GM19239 (cell line): ENCODE data around the gene WDR43.
A peak's percentile ranks its signal among the peaks of the same experiment; 100 is the strongest.

Experiments
- DNase-seq: peaks from one replicate; pipeline ENCODE4 v3.0.0; 2011; ENCODE audit warnings: low spot score; ENCODE audit not compliant: insufficient read length
- FAIRE-seq: peaks from 2 replicates; lab custom pipeline; 2011; peaks lifted over from hg19 to GRCh38; lab: Jason Lieb, UNC

The WDR43 gene

GRCh38 chr2:28906821-28907220 is 12.4 kb downstream of the WDR43 start:
- DNase-seq: no peak
- FAIRE-seq: no peak

DNA sequence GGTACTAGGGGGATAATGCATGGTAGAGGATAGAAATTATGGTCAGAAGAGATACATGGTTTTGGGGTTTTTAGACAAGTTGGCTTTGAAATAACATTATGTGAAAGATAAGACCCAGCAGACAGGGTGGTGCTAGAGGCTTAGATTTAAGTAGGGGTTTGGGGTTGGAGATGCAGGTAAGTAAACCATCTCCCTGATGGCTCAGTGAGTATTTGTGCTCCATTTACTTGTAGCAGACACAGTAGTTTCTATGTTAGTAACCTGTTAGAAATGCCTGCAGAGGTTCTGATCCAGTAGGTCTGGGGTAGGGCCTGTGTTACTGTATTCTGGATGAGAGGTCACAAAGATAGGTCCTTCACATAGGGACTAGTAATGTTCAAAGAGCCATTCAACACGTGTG is 13.7 kb downstream of the WDR43 start:
- no peak for FAIRE-seq
- no peak for DNase-seq

GRCh38 chr2:28909655-28910353 is 15.3 kb downstream of the WDR43 start:
- FAIRE-seq (no peak), DNase-seq (no peak)

DNA sequence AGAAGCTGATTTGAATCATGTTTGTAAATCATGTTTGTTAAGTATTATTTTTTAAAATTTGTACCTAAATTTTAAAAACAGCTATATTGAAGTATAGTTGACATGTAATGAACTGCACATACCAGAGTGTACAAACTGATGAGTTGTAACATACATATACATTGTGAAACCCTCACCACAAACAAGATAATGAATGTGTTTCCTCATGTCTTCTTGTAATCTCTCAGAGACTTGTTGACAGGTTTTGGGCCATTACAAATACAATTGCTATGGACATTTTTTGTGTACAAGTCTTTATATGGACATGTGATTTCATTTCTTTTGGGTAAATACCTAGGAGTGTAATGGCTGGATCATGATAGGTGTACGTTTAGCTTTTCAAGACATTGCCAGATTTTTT is 21.5 kb downstream of the WDR43 start:
- no peak for DNase-seq
- no peak for FAIRE-seq

GRCh38 chr2:28926847-28927246 is 32.4 kb downstream of the WDR43 start:
- FAIRE-seq (peak; percentile 63), DNase-seq (no peak)

DNA sequence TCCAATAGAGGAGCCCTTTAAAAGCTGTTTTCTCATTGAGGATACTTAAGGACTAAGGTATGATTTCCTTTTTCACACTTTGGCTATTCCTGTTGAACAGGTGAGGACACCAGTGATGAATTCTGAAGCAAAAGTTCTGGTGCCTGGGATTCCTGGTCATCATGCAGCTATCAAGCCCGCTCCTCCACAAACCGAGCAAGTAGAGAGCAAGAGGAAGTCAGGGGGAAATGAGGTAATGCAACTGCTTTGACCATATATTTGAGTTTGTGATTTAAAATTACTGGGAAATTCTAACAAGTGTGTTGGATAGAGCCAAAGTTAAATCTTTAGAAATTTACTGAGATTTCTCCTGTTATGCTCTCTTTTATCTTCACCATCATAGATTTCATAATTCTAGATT is 33.0 kb downstream of the WDR43 start:
- FAIRE-seq (no peak), DNase-seq (no peak)

DNA sequence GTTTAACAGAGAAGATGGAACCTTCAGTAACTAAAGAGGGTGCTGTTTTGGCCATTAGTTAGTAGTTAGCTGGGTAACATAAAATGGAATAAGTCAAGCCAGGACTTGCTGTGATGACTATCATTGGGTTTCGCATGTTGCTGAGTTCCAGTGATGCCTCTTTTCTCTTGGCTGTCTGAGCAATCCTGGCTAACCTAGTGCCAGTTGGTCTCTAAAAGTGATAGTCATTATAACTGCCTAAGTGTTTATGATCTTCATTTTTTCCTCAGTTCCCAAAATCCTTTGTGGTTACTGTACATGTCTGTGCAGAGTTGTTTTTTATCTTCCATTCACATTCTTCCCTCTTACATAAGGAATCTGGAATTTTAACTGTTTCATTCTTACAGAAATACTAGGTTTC is 33.4 kb downstream of the WDR43 start:
- no peak for DNase-seq
- FAIRE-seq: no peak

DNA sequence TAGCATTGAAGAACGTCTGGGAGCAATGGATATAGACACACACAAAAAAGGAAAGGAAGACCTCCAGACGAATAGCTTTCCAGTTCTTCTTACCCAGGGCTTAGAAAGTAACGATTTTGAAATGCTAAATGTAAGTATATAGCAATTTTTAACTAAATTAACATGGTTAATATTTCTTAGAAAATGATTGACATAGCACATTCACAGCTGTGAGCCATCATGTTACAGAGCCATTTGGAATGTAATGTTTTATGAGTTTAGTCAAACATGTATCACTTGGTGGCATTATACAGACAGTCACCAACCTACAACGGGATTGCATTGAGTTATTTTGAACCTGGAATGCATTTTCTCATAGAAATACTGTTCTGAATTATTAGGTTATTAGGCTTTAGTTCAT is 35.1 kb downstream of the WDR43 start:
- FAIRE-seq: no peak
- DNase-seq: no peak

DNA sequence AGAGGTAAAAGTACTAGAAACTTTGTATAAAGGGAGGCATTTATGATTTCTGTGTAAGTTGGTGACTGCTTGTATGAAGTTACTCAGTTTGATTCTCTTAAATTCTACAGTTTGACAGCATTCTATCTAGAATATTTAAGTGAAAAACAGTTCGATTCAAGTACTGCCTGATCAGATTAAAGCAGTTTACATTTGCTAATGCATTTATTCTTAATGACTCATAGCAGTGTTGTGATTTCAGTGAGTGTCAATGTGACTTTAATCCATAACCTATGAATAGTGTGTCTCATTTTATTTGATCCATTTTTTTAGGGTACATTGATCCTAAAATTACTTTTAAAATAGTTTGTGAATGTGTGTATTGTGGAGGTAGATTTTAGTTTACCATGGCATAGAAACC is 35.7 kb downstream of the WDR43 start:
- no peak for FAIRE-seq
- DNase-seq: no peak

DNA sequence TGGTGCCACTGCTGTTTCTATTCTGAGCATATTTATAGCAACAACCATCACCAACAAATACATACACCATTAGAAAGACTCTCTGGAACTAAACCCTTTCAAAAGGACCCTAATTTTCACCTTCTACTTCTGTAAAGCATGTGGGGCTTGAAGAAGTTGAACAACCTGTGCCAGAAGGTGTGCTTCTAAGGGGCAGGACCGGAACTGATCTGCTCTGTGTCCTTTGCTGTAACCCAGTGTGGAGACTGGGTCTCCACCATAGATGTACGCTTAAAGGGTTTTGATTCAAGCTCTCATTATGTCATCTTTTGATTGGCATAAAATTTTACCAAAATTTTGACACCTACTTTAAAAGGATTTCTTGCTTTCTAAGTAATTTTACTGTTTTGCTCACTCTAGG is 40.3 kb downstream of the WDR43 start:
- FAIRE-seq: no peak
- no peak for DNase-seq

DNA sequence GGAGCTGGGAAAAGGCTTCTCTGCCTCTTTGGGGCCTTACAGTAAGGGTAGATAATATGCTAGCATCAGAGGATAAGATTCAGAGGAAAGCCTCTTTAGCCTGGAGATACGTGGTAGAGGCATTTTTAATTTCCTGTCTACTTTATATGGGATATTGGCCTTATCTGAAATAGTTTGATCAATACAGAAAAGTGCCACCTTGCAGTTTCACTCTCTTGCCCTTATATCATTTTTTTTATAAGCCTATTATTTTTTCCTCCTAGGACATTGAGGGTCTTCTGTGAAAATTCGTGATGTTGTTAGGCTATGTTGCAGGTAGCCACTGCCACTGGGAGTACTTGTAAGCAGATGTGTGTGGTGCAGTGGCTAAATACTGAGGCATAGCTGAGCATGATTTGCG is 46.5 kb downstream of the WDR43 start:
- DNase-seq (no peak), FAIRE-seq (no peak)

DNA sequence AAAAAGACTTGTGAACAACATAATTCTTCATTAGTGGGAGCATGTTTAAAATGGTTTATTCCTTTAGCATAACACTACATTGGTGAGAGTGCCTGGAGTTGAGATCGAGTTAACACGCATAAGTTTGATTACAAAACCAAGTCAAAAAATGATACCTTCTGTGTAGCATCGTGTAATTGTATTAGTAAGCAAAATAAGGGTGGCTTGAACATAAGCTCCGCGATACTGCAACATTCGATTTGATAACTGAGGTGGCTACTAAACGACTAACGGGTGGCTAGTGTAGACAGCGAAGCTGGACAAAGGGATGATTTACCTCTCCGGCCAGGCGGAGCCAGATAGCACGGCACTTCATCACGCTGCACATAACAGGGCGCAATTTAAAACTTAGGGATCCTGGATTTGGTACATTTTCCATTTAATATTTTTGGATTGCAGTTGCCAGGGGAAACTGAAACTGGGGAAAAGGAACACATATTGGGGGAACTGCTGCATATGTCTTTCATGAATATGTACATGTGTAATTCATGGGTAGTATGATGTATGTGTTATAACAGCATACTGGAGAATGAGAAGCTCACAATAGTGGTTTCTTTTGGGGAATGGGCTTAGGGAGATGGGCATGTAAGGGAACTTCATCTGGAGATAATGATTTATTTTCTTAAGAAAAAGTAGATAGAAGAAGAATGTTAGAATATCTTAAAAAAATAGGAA is 50.2 kb downstream of the WDR43 start:
- FAIRE-seq (peak; percentile 62), DNase-seq (no peak)

GRCh38 chr2:28948160-28948559 is 53.7 kb downstream of the WDR43 start:
- FAIRE-seq: no peak

DNA sequence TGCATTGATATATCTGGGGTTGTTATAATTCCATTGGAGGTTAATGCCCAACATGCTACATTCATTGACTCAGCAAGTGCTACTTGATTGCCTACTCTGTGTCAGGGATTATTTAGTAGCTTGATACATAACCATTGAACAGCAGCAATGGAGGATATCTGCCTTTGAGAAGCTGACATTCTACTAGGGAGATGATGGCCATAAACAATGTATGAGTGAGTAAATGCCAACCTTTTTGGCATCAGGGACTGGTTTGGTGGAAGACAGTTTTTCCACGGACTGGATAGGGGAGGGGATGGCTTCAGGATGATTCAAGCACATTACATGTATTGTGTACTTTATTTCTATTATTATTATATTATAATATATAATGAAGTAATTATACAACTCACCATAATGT is 54.7 kb downstream of the WDR43 start:
- FAIRE-seq (no peak), DNase-seq (no peak)

More at GRCh38 chr2:28948160-28948559, 53.7 kb downstream of the WDR43 start:
- DNase-seq: no peak

DNA sequence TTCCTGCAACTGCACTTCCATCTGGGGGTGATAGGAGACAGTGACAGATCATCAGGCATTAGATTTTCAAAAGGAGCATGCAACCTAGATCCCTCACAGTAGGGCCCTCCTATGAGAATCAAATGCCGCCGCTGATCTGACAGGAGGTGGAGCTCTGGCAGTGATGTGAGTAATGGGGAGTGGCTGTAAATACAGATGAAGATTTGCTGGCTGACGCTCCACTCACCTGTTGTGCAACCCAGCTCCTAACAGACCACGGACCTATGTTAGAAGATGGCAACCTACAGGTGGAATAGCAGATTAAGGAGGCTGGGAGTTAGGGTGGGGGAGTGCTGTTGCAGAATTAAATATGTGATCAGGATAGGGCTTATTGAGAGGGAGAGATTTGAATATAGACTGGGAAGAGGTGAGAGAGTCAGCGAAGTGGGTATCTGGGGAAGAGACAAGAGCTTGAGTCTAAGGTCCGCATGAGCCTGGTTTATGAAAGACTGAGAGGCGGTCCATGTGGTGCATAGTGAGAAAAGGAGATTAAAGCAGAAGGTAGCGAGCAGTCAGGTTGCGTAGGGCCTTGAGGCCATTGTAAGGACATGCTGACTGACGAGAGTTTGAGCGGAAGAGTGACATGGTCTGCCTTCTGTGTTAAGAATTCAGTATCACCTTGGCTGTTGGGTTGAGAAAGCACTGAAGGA is 55.3 kb downstream of the WDR43 start:
- DNase-seq (no peak), FAIRE-seq (no peak)

- DNase-seq (no peak), FAIRE-seq (no peak)
These were observed 56.6 kb downstream of the WDR43 start for GRCh38 chr2:28950941-28951630.

GRCh38 chr2:28951910-28952835 is 57.7 kb downstream of the WDR43 start:
- DNase-seq (no peak), FAIRE-seq (no peak)

GRCh38 chr2:28952836-28953211 is 58.4 kb downstream of the WDR43 start:
- DNase-seq: no peak
- FAIRE-seq: no peak

- DNase-seq: no peak
- no peak for FAIRE-seq
These were observed 61.0 kb downstream of the WDR43 start for GRCh38 chr2:28955467-28955866.

DNA sequence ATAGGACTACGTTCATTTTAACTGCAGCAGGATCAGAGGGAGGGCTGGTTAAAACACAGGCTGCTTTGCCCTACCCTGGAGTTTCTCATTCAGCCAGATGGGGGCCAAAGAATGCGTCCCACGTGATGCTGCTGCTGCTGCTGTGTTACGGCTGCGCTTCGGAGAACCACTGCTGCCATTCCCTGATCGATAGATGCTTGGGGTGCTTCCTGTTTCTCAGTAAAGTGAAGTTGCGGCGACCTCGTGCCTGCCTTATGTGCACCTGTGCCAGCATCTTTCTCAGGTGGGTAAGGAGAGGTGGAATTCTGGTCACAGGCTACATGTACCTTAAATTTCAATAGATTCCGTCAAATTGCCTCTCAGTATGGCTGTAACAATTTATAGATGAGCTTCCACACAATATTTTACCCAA is 62.0 kb downstream of the WDR43 start:
- FAIRE-seq (peak; percentile 35), DNase-seq (no peak)
